ENCODE data around the gene SPCS3.
A peak's percentile ranks its signal among the peaks of the same experiment; 100 is the strongest.

Gene SPCS3

DNA sequence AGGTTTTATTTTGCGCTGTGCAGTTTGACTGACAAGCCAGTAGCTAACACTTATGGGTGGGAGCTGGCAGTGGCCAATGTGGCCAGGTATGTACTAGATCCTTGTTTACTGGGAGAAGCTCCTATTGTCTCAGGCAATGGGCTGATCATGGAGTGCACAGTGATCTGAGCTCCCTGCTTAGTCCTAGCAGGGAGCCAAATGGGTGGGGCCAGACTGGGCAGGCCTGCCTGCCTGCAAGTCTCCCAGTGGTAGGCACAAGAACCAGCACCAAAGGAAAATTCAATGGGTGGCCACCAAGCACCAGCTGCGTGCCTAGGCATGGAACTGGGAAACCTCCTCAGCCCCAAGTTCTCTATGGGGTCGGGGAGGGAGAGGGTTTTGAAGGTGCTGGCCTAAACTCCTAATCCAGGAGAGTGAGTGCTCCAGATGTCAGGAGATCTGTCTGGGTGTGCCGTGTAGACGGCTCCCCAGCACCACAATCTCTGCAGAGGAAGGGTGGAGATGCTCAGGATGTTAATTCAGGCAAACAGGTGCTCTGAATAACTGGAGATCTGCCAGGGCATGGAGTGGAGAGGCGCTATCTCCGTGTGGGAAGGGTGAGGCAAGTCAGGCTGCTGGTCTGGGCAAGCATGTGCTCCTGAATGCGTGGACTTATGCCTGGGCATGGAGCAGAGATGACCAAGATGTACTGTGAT, 48.2 kb downstream of the SPCS3 start:
- Histone ChIP-seq H3K36me3 (ENCODE audit: control insufficient read depth, low read length) (no peaks in the 10 kb centered on the region), H3K9me3 (ENCODE audit: control insufficient read depth, insufficient read depth, low read length) (no peaks in the 10 kb centered on the region), H3K27me3 (ENCODE audit: control insufficient read depth, low read length) (no peaks in the 10 kb centered on the region), H3K4me2 (ENCODE audit: low read length) (no peak overlapping the region), H3K79me2 (ENCODE audit: control insufficient read depth, low read length) (no peaks in the 10 kb centered on the region), H3K4me1 (ENCODE audit: control insufficient read depth, low read length) (peaks cover 5% of the 10 kb centered on the region), H3K4me3 (ENCODE audit: low read length) (no peak overlapping the region), H4K20me1 (ENCODE audit: control insufficient read depth, insufficient read depth, low read depth, low read length) (no peaks in the 10 kb centered on the region), H3F3A (ENCODE audit: control insufficient read depth, insufficient read depth) (no peaks in the 10 kb centered on the region), H3K9me2 (replicated peaks; ENCODE audit: control insufficient read depth, low read length) (no peaks in the 10 kb centered on the region; the same call in 1 of the 2 replicates), H3K27ac (ENCODE audit: low read depth, low read length) (no peak overlapping the region)
- TF ChIP-seq, protein P1, sequence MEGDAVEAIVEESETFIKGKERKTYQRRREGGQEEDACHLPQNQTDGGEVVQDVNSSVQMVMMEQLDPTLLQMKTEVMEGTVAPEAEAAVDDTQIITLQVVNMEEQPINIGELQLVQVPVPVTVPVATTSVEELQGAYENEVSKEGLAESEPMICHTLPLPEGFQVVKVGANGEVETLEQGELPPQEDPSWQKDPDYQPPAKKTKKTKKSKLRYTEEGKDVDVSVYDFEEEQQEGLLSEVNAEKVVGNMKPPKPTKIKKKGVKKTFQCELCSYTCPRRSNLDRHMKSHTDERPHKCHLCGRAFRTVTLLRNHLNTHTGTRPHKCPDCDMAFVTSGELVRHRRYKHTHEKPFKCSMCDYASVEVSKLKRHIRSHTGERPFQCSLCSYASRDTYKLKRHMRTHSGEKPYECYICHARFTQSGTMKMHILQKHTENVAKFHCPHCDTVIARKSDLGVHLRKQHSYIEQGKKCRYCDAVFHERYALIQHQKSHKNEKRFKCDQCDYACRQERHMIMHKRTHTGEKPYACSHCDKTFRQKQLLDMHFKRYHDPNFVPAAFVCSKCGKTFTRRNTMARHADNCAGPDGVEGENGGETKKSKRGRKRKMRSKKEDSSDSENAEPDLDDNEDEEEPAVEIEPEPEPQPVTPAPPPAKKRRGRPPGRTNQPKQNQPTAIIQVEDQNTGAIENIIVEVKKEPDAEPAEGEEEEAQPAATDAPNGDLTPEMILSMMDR (IDR thresholded peaks at IDR 0.05; ENCODE audit: low read depth, low read length, poor library complexity, severe bottlenecking): no peak
- no peak for TF ChIP-seq EZH2phosphoT487 (IDR thresholded peaks at IDR 0.05; ENCODE audit: borderline replicate concordance, low read length)

DNA sequence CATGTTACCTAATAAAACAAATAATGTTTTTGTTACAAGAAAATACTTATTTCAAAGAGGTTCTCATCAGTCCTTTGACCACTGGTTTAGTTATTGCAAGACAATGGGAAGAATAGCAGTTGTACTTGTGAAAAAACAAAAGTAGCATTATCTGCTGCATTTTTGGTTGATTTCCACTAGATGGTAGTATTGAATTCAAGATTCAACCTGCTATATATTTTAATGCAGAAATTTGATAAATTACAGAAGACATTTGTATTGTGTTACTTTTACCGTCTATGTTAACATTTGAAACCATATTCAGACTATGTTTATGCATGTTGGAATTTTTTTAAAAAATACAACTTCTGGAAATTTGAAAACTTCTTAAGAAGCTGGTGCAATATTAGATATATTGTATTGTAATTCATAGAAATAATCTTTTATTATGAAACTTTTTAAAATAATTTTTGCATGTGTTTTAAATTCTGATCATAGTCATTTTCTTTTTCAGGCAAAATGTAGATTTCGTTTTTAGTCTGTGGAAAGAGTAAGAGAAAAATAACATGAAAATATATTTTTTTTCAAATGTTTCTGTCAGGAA, 56.4 kb downstream of the SPCS3 start:
- Histone ChIP-seq H3K27me3 (ENCODE audit: control insufficient read depth, low read length) (peaks cover 3% of the 10 kb centered on the region; the same call in 1 of the 2 replicates), H3K9me3 (ENCODE audit: control insufficient read depth, insufficient read depth, low read length) (no peaks in the 10 kb centered on the region), H3K36me3 (ENCODE audit: control insufficient read depth, low read length) (no peaks in the 10 kb centered on the region), H3K4me1 (ENCODE audit: control insufficient read depth, low read length) (no peaks in the 10 kb centered on the region), H3K9me2 (replicated peaks; ENCODE audit: control insufficient read depth, low read length) (no peaks in the 10 kb centered on the region), H3K79me2 (ENCODE audit: control insufficient read depth, low read length) (no peaks in the 10 kb centered on the region), H4K20me1 (ENCODE audit: control insufficient read depth, insufficient read depth, low read depth, low read length) (no peaks in the 10 kb centered on the region), H3F3A (ENCODE audit: control insufficient read depth, insufficient read depth) (no peaks in the 10 kb centered on the region), H3K4me2 (ENCODE audit: low read length) (no peak overlapping the region), H3K27ac (ENCODE audit: low read depth, low read length) (no peak overlapping the region), H3K4me3 (ENCODE audit: low read length) (no peak overlapping the region)
- no peak for TF ChIP-seq EZH2phosphoT487 (IDR thresholded peaks at IDR 0.05; ENCODE audit: borderline replicate concordance, low read length)
- TF ChIP-seq, protein P1 (IDR thresholded peaks at IDR 0.05; ENCODE audit: low read depth, low read length, poor library complexity, severe bottlenecking): peak; percentile 55

DNA sequence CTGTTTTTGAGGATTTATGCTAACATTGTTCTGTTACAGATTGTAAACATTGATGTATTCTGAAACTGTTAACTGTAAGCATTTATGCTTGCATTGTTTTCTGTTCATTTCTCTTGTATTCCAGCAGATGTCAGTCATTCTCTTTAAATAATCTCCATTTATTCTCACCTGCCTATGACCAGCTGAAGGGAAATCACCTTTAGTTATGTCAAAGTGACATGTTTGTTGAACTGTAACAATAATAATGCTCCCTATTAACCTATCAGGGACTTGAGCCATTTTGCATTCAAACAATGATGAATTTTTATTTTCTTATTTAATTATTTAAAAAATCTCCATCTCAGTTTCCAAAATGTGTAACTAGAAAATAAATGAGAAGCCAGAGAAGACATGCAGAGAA, 58.0 kb downstream of the SPCS3 start:
- Histone ChIP-seq H3K27ac (ENCODE audit: low read depth, low read length) (no peak overlapping the region), H3K79me2 (ENCODE audit: control insufficient read depth, low read length) (no peaks in the 10 kb centered on the region), H3F3A (ENCODE audit: control insufficient read depth, insufficient read depth) (no peaks in the 10 kb centered on the region), H3K9me3 (ENCODE audit: control insufficient read depth, insufficient read depth, low read length) (no peaks in the 10 kb centered on the region), H4K20me1 (ENCODE audit: control insufficient read depth, insufficient read depth, low read depth, low read length) (no peaks in the 10 kb centered on the region), H3K4me1 (ENCODE audit: control insufficient read depth, low read length) (no peaks in the 10 kb centered on the region), H3K36me3 (ENCODE audit: control insufficient read depth, low read length) (no peaks in the 10 kb centered on the region), H3K4me3 (ENCODE audit: low read length) (no peak overlapping the region), H3K27me3 (ENCODE audit: control insufficient read depth, low read length) (peaks cover 3% of the 10 kb centered on the region; the same call in 1 of the 2 replicates), H3K9me2 (replicated peaks; ENCODE audit: control insufficient read depth, low read length) (no peaks in the 10 kb centered on the region), H3K4me2 (ENCODE audit: low read length) (no peak overlapping the region)
- TF ChIP-seq, protein P1 (IDR thresholded peaks at IDR 0.05; ENCODE audit: low read depth, low read length, poor library complexity, severe bottlenecking): peak; percentile 55
- no peak for TF ChIP-seq EZH2phosphoT487 (IDR thresholded peaks at IDR 0.05; ENCODE audit: borderline replicate concordance, low read length)

Measured in DOHH2 (cell line).